ENCODE results near the gene NFKBIB. TPM values are rescaled to one million over a fixed set of nuclear protein-coding genes. Genes with fewer than 3 reads are reported as not detected.

NFKBIB gene
- total RNA-seq, 1 donor from 2014 or later: 45.5 TPM

DNA sequence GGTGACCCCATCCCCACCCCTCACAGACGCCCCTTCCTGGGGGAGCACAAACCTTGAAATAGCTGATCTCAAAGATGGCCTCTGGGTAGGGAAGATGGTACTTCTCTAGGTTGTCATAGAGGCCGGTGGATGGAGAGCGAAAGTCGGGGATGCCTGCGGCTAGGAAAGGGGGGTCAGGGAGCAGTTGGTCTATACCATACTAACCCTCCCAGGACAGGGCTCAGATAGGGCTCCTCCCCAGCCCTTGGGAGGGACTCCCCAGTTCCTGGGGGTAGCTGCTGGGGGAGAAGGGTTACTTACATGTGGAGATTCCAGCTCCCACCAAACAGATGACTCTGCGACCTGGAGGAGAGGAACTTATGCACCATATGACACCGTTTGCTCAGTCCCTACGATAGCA lies 10.0 kb upstream of the NFKBIB start:
- Mint-ChIP-seq H3K27ac (no peak overlapping the region), H3K4me1 (no peaks in the 10 kb centered on the region), H3K9me3 (no peaks in the 10 kb centered on the region), H3K36me3 (ENCODE audit: low read depth) (peaks cover 27% of the 10 kb centered on the region), H3K27me3 (no peaks in the 10 kb centered on the region), H3K4me3 (no peak overlapping the region)
- intact Hi-C loops (cut with micrococcal nuclease): loop anchor here (10.0 kb wide), 1 partner anchor 375 kb away; no protein-coding TSS in a partner anchor
- CTCF ChIA-PET: interaction anchor here (0.7 to 1.3 kb wide), 2 partner anchors 41 to 58 kb away, joined by 3 read pairs; partner anchors contain the start of gene ECH1
- DNase-seq (no peak), ATAC-seq (ENCODE audit: low read depth) (no peak)
- TF ChIP-seq, protein P1, sequence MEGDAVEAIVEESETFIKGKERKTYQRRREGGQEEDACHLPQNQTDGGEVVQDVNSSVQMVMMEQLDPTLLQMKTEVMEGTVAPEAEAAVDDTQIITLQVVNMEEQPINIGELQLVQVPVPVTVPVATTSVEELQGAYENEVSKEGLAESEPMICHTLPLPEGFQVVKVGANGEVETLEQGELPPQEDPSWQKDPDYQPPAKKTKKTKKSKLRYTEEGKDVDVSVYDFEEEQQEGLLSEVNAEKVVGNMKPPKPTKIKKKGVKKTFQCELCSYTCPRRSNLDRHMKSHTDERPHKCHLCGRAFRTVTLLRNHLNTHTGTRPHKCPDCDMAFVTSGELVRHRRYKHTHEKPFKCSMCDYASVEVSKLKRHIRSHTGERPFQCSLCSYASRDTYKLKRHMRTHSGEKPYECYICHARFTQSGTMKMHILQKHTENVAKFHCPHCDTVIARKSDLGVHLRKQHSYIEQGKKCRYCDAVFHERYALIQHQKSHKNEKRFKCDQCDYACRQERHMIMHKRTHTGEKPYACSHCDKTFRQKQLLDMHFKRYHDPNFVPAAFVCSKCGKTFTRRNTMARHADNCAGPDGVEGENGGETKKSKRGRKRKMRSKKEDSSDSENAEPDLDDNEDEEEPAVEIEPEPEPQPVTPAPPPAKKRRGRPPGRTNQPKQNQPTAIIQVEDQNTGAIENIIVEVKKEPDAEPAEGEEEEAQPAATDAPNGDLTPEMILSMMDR (IDR thresholded peaks at IDR 0.05): no peak
- POLR2A ChIA-PET: interaction anchor here (0.5 to 1.4 kb wide), 3 partner anchors 11 to 38 kb away, joined by 4 read pairs; partner anchors contain the start of gene RINL

DNA sequence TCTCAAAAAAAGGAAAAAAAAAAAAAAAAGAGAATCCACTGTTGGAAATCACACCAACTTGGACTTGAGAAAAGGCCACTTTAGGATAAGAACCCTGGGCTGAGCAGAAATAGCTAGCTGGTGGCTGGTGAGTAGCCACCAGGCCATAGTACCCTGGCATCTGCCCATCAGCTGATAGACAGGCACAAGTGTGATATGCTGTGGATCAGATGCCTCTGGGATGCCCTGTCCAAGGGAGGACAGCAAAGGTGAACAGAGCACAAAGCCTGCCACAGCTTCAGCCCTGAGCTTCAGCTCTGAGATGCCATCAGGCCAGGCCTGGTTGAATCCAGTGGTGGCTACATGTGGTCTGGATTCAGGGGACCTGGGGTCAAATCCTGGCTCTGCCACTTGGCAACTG lies 9.1 kb upstream of the NFKBIB start:
- no peak for DNase-seq
- H3K9me3 Mint-ChIP-seq: no peaks in the 10 kb centered on the region
- ChIA-PET POLR2A (interaction anchor here (0.7 kb wide), 1 partner anchor 42 kb away, joined by 3 read pairs; no protein-coding TSS in a partner anchor), CTCF (no interaction called here)
- no peak overlapping the region for H3K27ac Mint-ChIP-seq
- intact Hi-C loops (cut with micrococcal nuclease): no loop called here
- no peaks in the 10 kb centered on the region for H3K4me1 Mint-ChIP-seq
- peaks cover 27% of the 10 kb centered on the region for H3K36me3 Mint-ChIP-seq (ENCODE audit: low read depth)
- H3K27me3 Mint-ChIP-seq: no peaks in the 10 kb centered on the region
- TF ChIP-seq, protein P1 (IDR thresholded peaks at IDR 0.05): no peak
- no peak overlapping the region for H3K4me3 Mint-ChIP-seq
- ATAC-seq (ENCODE audit: low read depth): no peak

DNA sequence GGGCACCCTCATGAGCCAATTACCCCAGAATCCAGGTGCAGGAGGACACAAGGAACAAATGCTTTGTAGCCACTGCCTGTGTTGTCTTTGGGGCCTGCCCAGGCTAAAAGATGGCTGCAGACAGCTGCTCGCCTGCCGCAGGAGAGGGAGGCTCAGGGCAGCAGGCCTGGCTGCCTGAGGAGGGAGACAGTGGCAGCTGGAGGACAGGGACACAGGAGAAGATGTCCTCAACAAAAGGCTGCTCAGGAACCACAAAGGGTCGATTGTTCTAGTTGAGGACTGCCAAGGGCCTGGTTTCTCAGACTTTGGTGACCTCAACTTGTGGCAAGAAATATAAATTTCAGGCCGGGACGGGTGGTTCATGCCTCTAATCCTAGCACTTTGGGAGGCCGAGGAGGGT lies 8.0 kb upstream of the NFKBIB start:
- Mint-ChIP-seq H3K9me3 (no peaks in the 10 kb centered on the region), H3K4me1 (peaks cover 1% of the 10 kb centered on the region), H3K36me3 (ENCODE audit: low read depth) (peaks cover 27% of the 10 kb centered on the region), H3K27me3 (no peaks in the 10 kb centered on the region), H3K4me3 (no peak overlapping the region), H3K27ac (no peak overlapping the region)
- ATAC-seq (ENCODE audit: low read depth) (no peak), DNase-seq (no peak)
- intact Hi-C loops (cut with micrococcal nuclease): no loop called here
- ChIA-PET POLR2A (interaction anchor here (0.8 kb wide), 1 partner anchor 97 kb away, joined by 3 read pairs; no protein-coding TSS in a partner anchor), CTCF (no interaction called here)
- TF ChIP-seq, protein P1 (IDR thresholded peaks at IDR 0.05): no peak

DNA sequence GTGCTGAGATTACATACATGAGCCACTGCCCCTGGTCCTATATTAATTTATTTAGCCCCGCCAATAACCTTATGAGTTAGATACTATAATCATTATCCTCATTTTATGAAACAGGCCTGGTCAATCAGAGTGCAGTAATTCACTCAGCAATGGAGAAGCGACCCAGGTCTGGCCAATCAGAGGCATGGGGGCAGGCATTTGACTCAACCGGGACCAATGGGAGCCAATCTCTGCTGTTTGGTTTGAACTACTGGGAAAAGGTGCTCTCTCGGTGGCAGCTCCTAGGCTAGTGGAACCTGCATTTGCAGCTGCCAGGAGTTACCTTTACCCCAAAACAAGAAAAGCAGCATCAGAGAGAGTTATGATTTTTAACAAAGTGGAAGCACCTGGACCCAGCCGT lies 6.9 kb upstream of the NFKBIB start:
- CTCF ChIA-PET: no interaction called here
- no peak for ATAC-seq (ENCODE audit: low read depth)
- Mint-ChIP-seq H3K27ac (no peak overlapping the region), H3K27me3 (no peaks in the 10 kb centered on the region), H3K4me1 (peaks cover 8% of the 10 kb centered on the region), H3K36me3 (ENCODE audit: low read depth) (peaks cover 27% of the 10 kb centered on the region), H3K4me3 (no peak overlapping the region), H3K9me3 (no peaks in the 10 kb centered on the region)
- DNase-seq: no peak
- intact Hi-C loops (cut with micrococcal nuclease): no loop called here
- POLR2A ChIA-PET: no interaction called here
- TF ChIP-seq, protein P1 (IDR thresholded peaks at IDR 0.05): no peak

DNA sequence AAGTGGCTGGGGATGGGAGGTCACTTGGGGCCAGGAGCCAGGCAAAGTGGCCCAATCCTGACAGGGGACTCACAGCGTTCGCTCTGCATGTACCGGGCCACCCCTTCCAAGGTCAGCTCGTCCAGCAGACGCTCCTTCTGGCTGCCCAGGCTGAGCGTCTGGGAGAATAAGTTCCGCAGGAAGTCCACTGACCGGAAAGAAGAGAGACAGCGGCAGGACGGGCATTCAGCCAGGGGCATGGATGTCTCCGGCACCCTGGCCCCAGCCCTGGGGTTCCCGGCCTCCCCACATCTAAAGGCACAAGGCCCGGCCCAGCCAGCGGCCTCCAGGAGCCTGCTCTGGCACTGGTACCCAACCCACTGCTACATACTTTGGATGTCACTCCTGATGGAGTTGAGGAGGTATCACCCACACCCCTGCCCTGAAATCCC lies 6.4 kb upstream of the NFKBIB start:
- peaks cover 11% of the 10 kb centered on the region for H3K4me1 Mint-ChIP-seq
- H3K4me3 Mint-ChIP-seq: no peak overlapping the region
- CTCF ChIA-PET: no interaction called here
- no peaks in the 10 kb centered on the region for H3K9me3 Mint-ChIP-seq
- TF ChIP-seq, protein P1 (IDR thresholded peaks at IDR 0.05): no peak
- POLR2A ChIA-PET: no interaction called here
- no peaks in the 10 kb centered on the region for H3K27me3 Mint-ChIP-seq
- no peak for DNase-seq
- no peak for ATAC-seq (ENCODE audit: low read depth)
- intact Hi-C loops (cut with micrococcal nuclease): no loop called here
- peaks cover 26% of the 10 kb centered on the region for H3K36me3 Mint-ChIP-seq (ENCODE audit: low read depth)
- no peak overlapping the region for H3K27ac Mint-ChIP-seq

Measured in activated B cell treated with CpG ODN at 0.5 μM for 24 hours (primary cell).